HepG2 (cell line): ENCODE data around the gene THRAP3. TPM values are rescaled to one million over a fixed set of nuclear protein-coding genes. Genes with fewer than 3 reads are reported as not detected.

Source experiments
- CENPT ChIP-seq: sonication (generic); formaldehyde crosslinking; IDR thresholded peaks from 2 replicates; pipeline ENCODE4 v1.8.0; 2022; ENCODE audit warnings: low read depth, mild to moderate bottlenecking, moderate library complexity, missing genetic modification reagents
- ELF1 ChIP-seq: sonication (generic); formaldehyde crosslinking; IDR thresholded peaks from 2 replicates; pipeline ENCODE4 v1.4.0; 2020; ENCODE audit warnings: missing genetic modification reagents
- ELF3 ChIP-seq: IDR thresholded peaks from 2 replicates; pipeline ENCODE4 v1.6.1; 2016; ENCODE audit warnings: missing genetic modification reagents, missing compliant biosample characterization
- FOXP4 ChIP-seq: sonication (generic); formaldehyde crosslinking; IDR thresholded peaks from 2 replicates; pipeline ENCODE4 v1.4.0; 2020; ENCODE audit warnings: missing genetic modification reagents
- GATAD2A ChIP-seq: IDR thresholded peaks from 2 replicates; pipeline ENCODE4 v1.6.1; 2016
- GLMP ChIP-seq: sonication (generic); formaldehyde crosslinking; IDR thresholded peaks from 2 replicates; pipeline ENCODE4 v1.9.0; 2021; ENCODE audit warnings: missing genetic modification reagents, mild to moderate bottlenecking, borderline replicate concordance
- MLLT10 ChIP-seq: sonication (generic); formaldehyde crosslinking; IDR thresholded peaks from 2 replicates; pipeline ENCODE4 v1.4.0; 2020; ENCODE audit warnings: missing genetic modification reagents
- NR2F2 ChIP-seq: IDR thresholded peaks from 2 replicates; pipeline ENCODE4 v1.6.1; 2012; ENCODE audit warnings: low read depth, inconsistent platforms, borderline replicate concordance
- POLR2AphosphoS5 ChIP-seq: IDR thresholded peaks from 2 replicates; pipeline ENCODE4 v1.6.1; 2012; ENCODE audit warnings: low read depth, low read length
- PPARG ChIP-seq: conservative IDR thresholded peaks from 2 replicates; pipeline ENCODE4 v1.6.1; 2016; ENCODE audit warnings: missing biosample characterization, missing genetic modification reagents
- PTBP1 ChIP-seq: fragments of 200-400 bp; formaldehyde crosslinking; IDR thresholded peaks from 2 replicates; pipeline ENCODE4 v1.6.1; 2018; ENCODE audit warnings: low read length, low read depth; ENCODE audit not compliant: poor library complexity, severe bottlenecking
- RAD51 ChIP-seq: fragments of 450-650 bp; IDR thresholded peaks from 2 replicates; pipeline ENCODE4 v1.6.1; 2016; ENCODE audit warnings: borderline replicate concordance
- SAP130 ChIP-seq: IDR thresholded peaks from 2 replicates; pipeline ENCODE4 v1.6.1; 2016; ENCODE audit warnings: low read depth
- SIN3A ChIP-seq: IDR thresholded peaks from 2 replicates; pipeline ENCODE4 v1.6.1; 2011; ENCODE audit warnings: low read depth, mild to moderate bottlenecking, control low read depth, low read length, borderline replicate concordance
- TFAP4 ChIP-seq: sonication (generic); IDR thresholded peaks from 2 replicates; pipeline ENCODE4 v1.6.1; 2016; ENCODE audit warnings: low read depth, borderline replicate concordance
- YEATS4 ChIP-seq: sonication (generic); formaldehyde crosslinking; IDR thresholded peaks from 2 replicates; pipeline ENCODE4 v1.4.0; 2020; ENCODE audit warnings: missing genetic modification reagents, borderline replicate concordance
- ZHX2 ChIP-seq, 2 experiments: sonication (generic) in 1 of 2; formaldehyde crosslinking in 1 of 2; IDR thresholded peaks; 2 replicates each; pipeline versions ENCODE4 v1.6.1 to v1.9.0; 2014 to 2022; ENCODE audit warnings: antibody characterized with exemption in 1 of 2, borderline replicate concordance in 1 of 2, inconsistent platforms in 1 of 2, low read depth in 1 of 2, missing genetic modification reagents in 1 of 2
- ZNF562 ChIP-seq: sonication (generic); formaldehyde crosslinking; IDR thresholded peaks from 2 replicates; pipeline ENCODE4 v1.8.0; 2022; ENCODE audit warnings: missing genetic modification reagents, borderline replicate concordance
- ZNF652 ChIP-seq: IDR thresholded peaks from 2 replicates; pipeline ENCODE4 v1.6.1; 2016; ENCODE audit warnings: low read depth, borderline replicate concordance
- polyA plus RNA-seq, 8 experiments: library from polyadenylated mRNA; depleted of rRNA in 3 of 8; stranded (reverse) in 7 of 8; unstranded in 1 of 8; fragments of >200 nt; fragmentation: Illumina TruSeq in 4 of 8; extraction: Trizol in 4 of 8; gene quantifications; 2 replicates each; pipeline versions ENCODE4 v1.2.1 to v1.2.3, GENCODE V29; 2011 to 2016; ENCODE audit warnings: low read depth in 4 of 8, missing spikeins in 1 of 8, mixed read lengths in 1 of 8; ENCODE audit not compliant: insufficient read depth in 1 of 8
- total RNA-seq, 5 experiments: library from RNA; depleted of rRNA; stranded (reverse); fragments of >200 nt; fragmentation: Illumina TruSeq; extraction: Trizol; gene quantifications; 2 replicates each; pipeline ENCODE4 v1.2.3, GENCODE V29; 2016; ENCODE audit warnings: low read depth in 1 of 5

Gene THRAP3
- total and polyA plus RNA-seq, 2 of the 13 experiments (the other 11 are each of a cell fraction or from before 2014, with no cell fraction given) = 45.0 to 92.6 TPM

- TF ChIP-seq SAP130 (peak; percentile 81), ZNF562 (CRISPR knock-in tag) (no peak), ZHX2 (IDR thresholded peaks at IDR 0.05; ENCODE audit: low read depth) (0 out of 2 replicates have a peak, but pooled peaks have one; percentile 30), ZHX2 (CRISPR knock-in tag; IDR thresholded peaks at IDR 0.05; ENCODE audit: borderline replicate concordance) (peak; percentile 23; the same call in 1 of the 2 replicates), ELF1 (no peak; the same call in 1 of the 2 replicates), RAD51 (peak; percentile 89; the same call in 1 of the 2 replicates), NR2F2 (peak; percentile 60; the same call in 1 of the 2 replicates), YEATS4 (CRISPR knock-in tag) (peak; percentile 58; the same call in 1 of the 2 replicates), FOXP4 (CRISPR knock-in tag) (peak; percentile 85), GLMP (no peak), MLLT10 (no peak), PPARG (CRISPR knock-in tag) (peak; percentile 96), GATAD2A (CRISPR knock-in tag) (peak; percentile 78), SIN3A (peak; percentile 74), ZNF652 (CRISPR knock-in tag) (no peak), TFAP4 (peak; percentile 92), PTBP1 (no peak), POLR2AphosphoS5 (0 out of 2 replicates have a peak, but pooled peaks have one; percentile 25), ELF3 (peak; percentile 54; the same call in 1 of the 2 replicates), CENPT (CRISPR knock-in tag) (no peak)
Measured at GRCh38 chr1:36239941-36240637, 15.8 kb downstream of the THRAP3 start (continued).
